Esophagus squamous epithelium (tissue), 4 donors: Measurements from ENCODE around the gene FUBP3.

Experiments
- CTCF ChIP-seq, 6 experiments: fragments of 450-650 bp in 4 of 6; fragments of 200-600 bp in 2 of 6; sonication (generic) in 2 of 6; IDR thresholded peaks; one replicate each; pipeline ENCODE4 v1.5.1; 2016 to 2019; ENCODE audit warnings: antibody characterized with exemption in 6 of 6, mild to moderate bottlenecking in 4 of 6, moderate library complexity in 4 of 6
- POLR2A ChIP-seq, 4 donors: fragments of 450-650 bp; IDR thresholded peaks; one replicate each; pipeline ENCODE4 v1.6.1; 2017; ENCODE audit warnings: antibody characterized with exemption in 4 of 4, mild to moderate bottlenecking in 4 of 4, moderate library complexity in 3 of 4

DNA sequence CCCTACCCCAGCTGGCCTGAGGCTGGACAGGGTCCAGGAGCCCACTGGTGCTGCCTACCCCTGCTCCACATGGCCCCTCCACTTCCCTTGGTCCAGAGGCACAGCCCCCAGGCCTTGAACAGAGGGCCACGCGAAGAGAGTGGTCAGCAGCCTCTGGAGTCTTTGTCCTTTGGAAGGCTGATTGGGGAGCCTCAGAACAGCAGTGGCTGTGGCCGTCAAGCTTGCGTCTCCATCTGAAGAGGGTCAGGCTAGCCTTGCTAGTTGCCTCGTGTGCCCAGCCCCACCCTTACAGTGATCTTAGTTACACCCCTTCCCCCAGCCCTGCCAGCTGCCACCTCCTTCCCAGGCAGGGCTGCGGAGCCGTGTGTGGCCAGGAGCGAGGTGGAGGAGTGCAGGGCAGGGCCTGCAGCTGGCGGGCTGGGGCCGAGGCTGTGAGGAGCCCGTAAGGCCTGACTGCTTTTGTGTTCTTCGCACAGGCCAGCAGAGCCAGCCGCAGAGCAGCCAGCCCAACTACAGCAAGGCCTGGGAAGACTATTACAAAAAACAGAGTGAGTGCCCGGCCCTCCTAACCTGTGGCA is 54.9 kb downstream of the FUBP3 start:
- TF ChIP-seq CTCF (IDR thresholded peaks at IDR 0.05) (no peak), POLR2A (IDR thresholded peaks at IDR 0.05) (no peak)
